HEK293 (cell line): ENCODE measurements around the gene TRAF3IP1.
"Not testable (repeated sequence)": the region's sequence is repeated elsewhere in the genome, so short reads cannot be mapped to it uniquely, and the experiment has no call there.

Source experiments
- BCL11B ChIP-seq: fragments of 450-650 bp; formaldehyde crosslinking; IDR thresholded peaks from 2 replicates; pipeline ENCODE4 v1.5.1; 2016; ENCODE audit warnings: low read depth, missing biosample characterization, missing genetic modification characterization
- CTCF ChIP-seq: fragments of 450-650 bp; formaldehyde crosslinking; IDR thresholded peaks from 2 replicates; pipeline ENCODE4 v1.5.1; 2016; ENCODE audit warnings: missing biosample characterization, missing genetic modification characterization
- ELK4 ChIP-seq: IDR thresholded peaks from 2 replicates; pipeline ENCODE4 v1.6.1; 2011; ENCODE audit warnings: mild to moderate bottlenecking, low read depth, low read length, borderline replicate concordance
- KLF17 ChIP-seq: fragments of 450-650 bp; formaldehyde crosslinking; IDR thresholded peaks from 2 replicates; pipeline ENCODE4 v1.5.1; 2016; ENCODE audit warnings: missing biosample characterization, missing genetic modification characterization
- PBX3 ChIP-seq: sonication (generic); formaldehyde crosslinking; IDR thresholded peaks from 2 replicates; pipeline ENCODE4 v1.8.1; 2022; ENCODE audit warnings: mild to moderate bottlenecking, moderate library complexity, missing genetic modification reagents
- PRDM10 ChIP-seq: fragments of 450-650 bp; formaldehyde crosslinking; IDR thresholded peaks from 2 replicates; pipeline ENCODE4 v1.5.1; 2016; ENCODE audit warnings: missing biosample characterization, missing genetic modification characterization
- REST ChIP-seq: fragments of 450-650 bp; formaldehyde crosslinking; IDR thresholded peaks from 2 replicates; pipeline ENCODE4 v1.5.1; 2016; ENCODE audit warnings: missing biosample characterization, missing genetic modification characterization
- TCF7L2 ChIP-seq: IDR thresholded peaks from 2 replicates; pipeline ENCODE4 v1.6.1; 2011; ENCODE audit warnings: low read depth, mild to moderate bottlenecking, inconsistent platforms, low read length, moderate library complexity, borderline replicate concordance
- ZFP41 ChIP-seq: fragments of 450-650 bp; formaldehyde crosslinking; IDR thresholded peaks from 2 replicates; pipeline ENCODE4 v1.5.1; 2016; ENCODE audit warnings: missing biosample characterization, missing genetic modification characterization, borderline replicate concordance
- ZNF274 ChIP-seq, 2 experiments: fragments of 200-500 bp in 1 of 2; fragments of 450-650 bp in 1 of 2; sonication (Bioruptor generic) in 1 of 2; formaldehyde crosslinking in 1 of 2; IDR thresholded peaks; 2 replicates each; pipeline versions ENCODE4 v1.5.1 to v1.6.1; 2014 to 2016; ENCODE audit warnings: borderline replicate concordance in 1 of 2, inconsistent platforms in 1 of 2, low read length in 1 of 2, missing biosample characterization in 1 of 2, missing genetic modification characterization in 1 of 2
- ZNF707 ChIP-seq: fragments of 450-650 bp; formaldehyde crosslinking; IDR thresholded peaks from 2 replicates; pipeline ENCODE4 v1.5.1; 2016; ENCODE audit warnings: missing biosample characterization, missing genetic modification characterization

GRCh38 chr2:238310721-238311120 lies 9.6 kb upstream of the TRAF3IP1 start:
- not testable (repeated sequence) for TF ChIP-seq TCF7L2; ZNF707 (tag by site-specific recombination); ZNF274 (IDR thresholded peaks at IDR 0.05; ENCODE audit: low read length); ZNF274 (tag by site-specific recombination; IDR thresholded peaks at IDR 0.05; ENCODE audit: borderline replicate concordance); PBX3; ELK4; CTCF (tag by site-specific recombination); KLF17 (tag by site-specific recombination); REST; BCL11B (tag by site-specific recombination); ZFP41; PRDM10 (tag by site-specific recombination)
